Measurements from ENCODE around the gene EPC2.

Gene EPC2

GRCh38 chr2:148826791-148827190 lies 182.2 kb downstream of the EPC2 start:
- no peaks in the 10 kb centered on the region for H3K4me1 ChIP-seq
- H3K27me3 ChIP-seq, result no peaks in the 10 kb centered on the region
- H3K27ac ChIP-seq, result no peak overlapping the region
- no peak for TF ChIP-seq CTCF (IDR thresholded peaks at IDR 0.05)
- DNase-seq, result no peak
- intact Hi-C loops (cut with DNase I; ENCODE audit: low total_unique reads), result no loop called here
- H3K9me3 ChIP-seq, result no peaks in the 10 kb centered on the region
- no peaks in the 10 kb centered on the region for H3K36me3 ChIP-seq
- no peak overlapping the region for H3K4me3 ChIP-seq

GRCh38 chr2:148828941-148829340 lies 184.4 kb downstream of the EPC2 start:
- DNase-seq, result no peak
- no peak overlapping the region for H3K27ac ChIP-seq
- H3K4me3 ChIP-seq, result no peak overlapping the region
- no peaks in the 10 kb centered on the region for H3K36me3 ChIP-seq
- no peaks in the 10 kb centered on the region for H3K9me3 ChIP-seq
- H3K27me3 ChIP-seq, result no peaks in the 10 kb centered on the region
- intact Hi-C loops (cut with DNase I; ENCODE audit: low total_unique reads), result no loop called here
- no peaks in the 10 kb centered on the region for H3K4me1 ChIP-seq
- TF ChIP-seq CTCF (IDR thresholded peaks at IDR 0.05), result no peak

GRCh38 chr2:148829618-148830017 lies 185.1 kb downstream of the EPC2 start:
- DNase-seq, result no peak
- Histone ChIP-seq H3K27me3 (no peaks in the 10 kb centered on the region), H3K4me1 (no peaks in the 10 kb centered on the region), H3K4me3 (no peak overlapping the region), H3K9me3 (no peaks in the 10 kb centered on the region), H3K36me3 (no peaks in the 10 kb centered on the region), H3K27ac (no peak overlapping the region)
- TF ChIP-seq CTCF (IDR thresholded peaks at IDR 0.05), result no peak
- intact Hi-C loops (cut with DNase I; ENCODE audit: low total_unique reads), result no loop called here

GRCh38 chr2:148832637-148833036 lies 188.1 kb downstream of the EPC2 start:
- no peaks in the 10 kb centered on the region for H3K27me3 ChIP-seq
- H3K36me3 ChIP-seq, result no peaks in the 10 kb centered on the region
- H3K9me3 ChIP-seq, result no peaks in the 10 kb centered on the region
- H3K4me3 ChIP-seq, result no peak overlapping the region
- no peak for TF ChIP-seq CTCF (IDR thresholded peaks at IDR 0.05)
- no peak overlapping the region for H3K27ac ChIP-seq
- intact Hi-C loops (cut with DNase I; ENCODE audit: low total_unique reads), result no loop called here
- no peaks in the 10 kb centered on the region for H3K4me1 ChIP-seq
- DNase-seq, result no peak

All from tibial artery (tissue), 4 donors.